Endodermal cell (in vitro differentiated cells): ENCODE measurements around the gene CNGA3. TPM values are rescaled to one million over a fixed set of nuclear protein-coding genes. Genes with fewer than 3 reads are reported as not detected.

Source experiments
- DNase-seq: peaks from one replicate; pipeline ENCODE4 v3.0.0-alpha.2; 2017
- H3K27ac ChIP-seq: 2 replicates; pipeline ENCODE4 v1.5.1; 2013; ENCODE audit warnings: mild to moderate bottlenecking, low read depth, low read length, moderate library complexity
- H3K27me3 ChIP-seq: 2 replicates; pipeline ENCODE4 v1.6.1; 2013; ENCODE audit warnings: mild to moderate bottlenecking, low read length, moderate library complexity; ENCODE audit not compliant: insufficient read depth, control insufficient read depth, poor library complexity, severe bottlenecking
- H3K36me3 ChIP-seq: 2 replicates; pipeline ENCODE4 v1.7.0; 2013; ENCODE audit warnings: mild to moderate bottlenecking, low read length, moderate library complexity; ENCODE audit not compliant: control insufficient read depth, insufficient read depth
- H3K4me1 ChIP-seq: one replicate; pipeline ENCODE4 v1.7.0; 2013; ENCODE audit warnings: low read length; ENCODE audit not compliant: control insufficient read depth, insufficient read depth
- H3K4me3 ChIP-seq: 2 replicates; pipeline ENCODE4 v1.5.1; 2013; ENCODE audit warnings: mild to moderate bottlenecking, low read length, moderate library complexity
- H3K9ac ChIP-seq: 2 replicates; pipeline ENCODE4 v1.6.1; 2013; ENCODE audit warnings: mild to moderate bottlenecking, low read length, moderate library complexity; ENCODE audit not compliant: poor library complexity, severe bottlenecking; ENCODE audit errors: extremely low read depth
- H3K9me3 ChIP-seq: 2 replicates; pipeline ENCODE4 v1.6.1; 2013; ENCODE audit warnings: mild to moderate bottlenecking, low read length, moderate library complexity; ENCODE audit not compliant: control insufficient read depth
- H3K27ac Mint-ChIP-seq: 2 replicates; pipeline ENCODE4 v1.8.0; 2020; ENCODE audit warnings: mixed read lengths
- H3K27me3 Mint-ChIP-seq: 2 replicates; pipeline ENCODE4 v1.8.0; 2021; ENCODE audit warnings: mild to moderate bottlenecking, mixed read lengths; ENCODE audit not compliant: insufficient read depth
- H3K36me3 Mint-ChIP-seq: 2 replicates; pipeline ENCODE4 v1.8.0; 2020; ENCODE audit warnings: low read depth, mixed read lengths
- H3K4me1 Mint-ChIP-seq: 2 replicates; pipeline ENCODE4 v1.8.0; 2020; ENCODE audit warnings: mixed read lengths
- H3K4me3 Mint-ChIP-seq: 2 replicates; pipeline ENCODE4 v1.8.0; 2020; ENCODE audit warnings: mild to moderate bottlenecking, moderate library complexity, mixed read lengths
- H3K9me3 Mint-ChIP-seq: 2 replicates; pipeline ENCODE4 v1.8.0; 2020; ENCODE audit warnings: mild to moderate bottlenecking, mixed read lengths
- CTCF ChIP-seq: fragments of 200-600 bp; sonication (generic); conservative IDR thresholded peaks from 2 replicates; pipeline ENCODE4 v1.5.0; 2021; ENCODE audit warnings: antibody characterized with exemption, mild to moderate bottlenecking
- WGBS, 2 experiments: methylation state at CpG; one replicate each; pipeline versions ENCODE4 v1.1.5 to v1.1.7; 2013; ENCODE audit warnings: missing lambda C conversion rate in 2 of 2, mixed read lengths in 1 of 2; ENCODE audit not compliant: insufficient coverage in 1 of 2, insufficient read length in 1 of 2; 5-methylcytosine and 5-hydroxymethylcytosine counted together
- total RNA-seq, 2 donors: library from RNA; stranded (reverse); fragmentation: NEBNext Ultra II Directional in 1 of 2; extraction: Animal tissue kit (Norgen Biotek cat#: 25700) in 1 of 2; gene quantifications; 2 replicates in 1 of 2; 3 replicates in 1 of 2; pipeline ENCODE4 v1.2.1, GENCODE V29; 2021

Gene CNGA3
- total RNA-seq, 2 donors from 2014 or later = 0.33 TPM; not detected in 1

GRCh38 chr2:98380203-98380535, 33.9 kb downstream of the CNGA3 start:
- peaks cover 43% of the 10 kb centered on the region for H3K4me1 ChIP-seq
- Mint-ChIP-seq H3K9me3 (no peaks in the 10 kb centered on the region), H3K27ac (no peak overlapping the region), H3K27me3 (peaks cover 12% of the 10 kb centered on the region), H3K36me3 (no peaks in the 10 kb centered on the region), H3K4me1 (peaks cover 55% of the 10 kb centered on the region), H3K4me3 (no peak overlapping the region)
- H3K9me3 ChIP-seq = no peaks in the 10 kb centered on the region
- H3K27me3 ChIP-seq = no peaks in the 10 kb centered on the region
- H3K9ac ChIP-seq = no peak overlapping the region
- no peak for DNase-seq
- H3K36me3 ChIP-seq = no peaks in the 10 kb centered on the region
- no peak overlapping the region for H3K27ac ChIP-seq
- H3K4me3 ChIP-seq = no peak overlapping the region
- no peak for TF ChIP-seq CTCF
- WGBS, 2 experiments = 92 to 93% methylated on average over 3 to 7 of the region's 7 CpGs

GRCh38 chr2:98381494-98381893, 35.2 kb downstream of the CNGA3 start:
- no peak for DNase-seq
- Histone ChIP-seq H3K9me3 (no peaks in the 10 kb centered on the region), H3K27me3 (no peaks in the 10 kb centered on the region), H3K36me3 (no peaks in the 10 kb centered on the region), H3K4me1 (peaks cover 37% of the 10 kb centered on the region), H3K4me3 (no peak overlapping the region), H3K9ac (no peak overlapping the region), H3K27ac (no peak overlapping the region)
- Mint-ChIP-seq H3K4me1 (peaks cover 48% of the 10 kb centered on the region), H3K4me3 (no peak overlapping the region), H3K9me3 (no peaks in the 10 kb centered on the region), H3K27ac (no peak overlapping the region), H3K27me3 (peaks cover 12% of the 10 kb centered on the region), H3K36me3 (no peaks in the 10 kb centered on the region)
- WGBS, 2 experiments = 86 to 90% methylated on average over 4 to 8 of the region's 8 CpGs
- TF ChIP-seq CTCF = no peak

GRCh38 chr2:98382086-98382485, 35.8 kb downstream of the CNGA3 start:
- TF ChIP-seq CTCF = no peak
- no peak overlapping the region for H3K27ac Mint-ChIP-seq
- H3K27me3 ChIP-seq = no peaks in the 10 kb centered on the region
- H3K4me3 Mint-ChIP-seq = no peak overlapping the region
- peaks cover 12% of the 10 kb centered on the region for H3K27me3 Mint-ChIP-seq
- no peak overlapping the region for H3K9ac ChIP-seq
- H3K27ac ChIP-seq = no peak overlapping the region
- WGBS, 2 experiments = 92 to 94% methylated on average over 4 to 11 of the region's 11 CpGs
- no peaks in the 10 kb centered on the region for H3K9me3 ChIP-seq
- peaks cover 42% of the 10 kb centered on the region for H3K4me1 Mint-ChIP-seq
- peaks cover 31% of the 10 kb centered on the region for H3K4me1 ChIP-seq
- no peak for DNase-seq
- no peaks in the 10 kb centered on the region for H3K9me3 Mint-ChIP-seq
- H3K4me3 ChIP-seq = no peak overlapping the region
- H3K36me3 Mint-ChIP-seq = no peaks in the 10 kb centered on the region
- H3K36me3 ChIP-seq = no peaks in the 10 kb centered on the region
